PC-3 (cell line): ENCODE results near the gene TMEM143. TPM values are rescaled to one million over a fixed set of nuclear protein-coding genes. Genes with fewer than 3 reads are reported as not detected.
"Not testable (repeated sequence)": the region's sequence is repeated elsewhere in the genome, so short reads cannot be mapped to it uniquely, and the experiment has no call there.

ENCODE experiments used
- ATAC-seq: fragments of 200-7000 bp; cut with Tn5 transposase; 2 replicates; pipeline ENCODE4 v1.9.1; 2020; ENCODE audit warnings: mild to moderate bottlenecking, moderate library complexity
- BruUV-seq: library from RNA; stranded (reverse); fragments of 400-500 nt; replicated peaks from 2 replicates; lab custom pipeline; 2021; lab: Mats Ljungman, UMichigan
- CTCF ChIA-PET: fragments of 300-600 bp; sonication (Branson Sonifier 250); formaldehyde crosslinking; loops from one replicate; lab custom pipeline; 2022; ENCODE audit warnings: antibody characterized with exemption; lab: Charles Lee
- POLR2A ChIA-PET: fragments of 300-600 bp; sonication (Branson Sonifier 250); formaldehyde crosslinking; loops from one replicate; lab custom pipeline; 2022; ENCODE audit warnings: antibody characterized with exemption; ENCODE audit not compliant: unreplicated experiment; lab: Charles Lee
- DNase-seq: peaks from one replicate; pipeline ENCODE4 v3.0.0-alpha.2; 2015
- H2AFZ ChIP-seq: fragments of 300-600 bp; sonication (generic); 2 replicates; pipeline ENCODE4 v1.6.0; 2016; ENCODE audit warnings: antibody characterized with exemption, low read length
- H3F3A ChIP-seq: fragments of 300-600 bp; sonication (generic); one replicate; pipeline ENCODE4 v1.6.0; 2017; ENCODE audit warnings: antibody characterized with exemption, low read length, control low read depth, mild to moderate bottlenecking; ENCODE audit not compliant: unreplicated experiment
- H3K27ac ChIP-seq: fragments of 300-600 bp; sonication (generic); 2 replicates; pipeline ENCODE4 v1.5.1; 2016; ENCODE audit warnings: mild to moderate bottlenecking, low read length
- H3K27me3 ChIP-seq: fragments of 300-600 bp; sonication (generic); 2 replicates; pipeline ENCODE4 v1.6.1; 2016; ENCODE audit warnings: low read length, mixed read lengths
- H3K36me3 ChIP-seq: fragments of 300-600 bp; sonication (generic); 2 replicates; pipeline ENCODE4 v1.6.1; 2016; ENCODE audit warnings: low read depth, mixed run types, low read length, mixed read lengths
- H3K4me1 ChIP-seq: fragments of 300-600 bp; sonication (generic); 2 replicates; pipeline ENCODE4 v1.5.1; 2016; ENCODE audit warnings: low read length; ENCODE audit not compliant: insufficient read depth
- H3K4me2 ChIP-seq: fragments of 300-600 bp; sonication (generic); 2 replicates; pipeline ENCODE4 v1.6.0; 2016; ENCODE audit warnings: low read length
- H3K4me3 ChIP-seq: fragments of 300-600 bp; sonication (generic); 2 replicates; pipeline ENCODE4 v1.5.1; 2016; ENCODE audit warnings: mild to moderate bottlenecking, low read length, mixed read lengths
- H3K79me2 ChIP-seq: fragments of 300-600 bp; sonication (generic); 2 replicates; pipeline ENCODE4 v1.6.1; 2017; ENCODE audit warnings: low read length, mixed read lengths
- H3K9ac ChIP-seq: fragments of 300-600 bp; sonication (generic); 2 replicates; pipeline ENCODE4 v1.6.0; 2016; ENCODE audit warnings: mild to moderate bottlenecking, low read length
- H3K9me2 ChIP-seq: fragments of 300-600 bp; sonication (generic); replicated peaks from 2 replicates; pipeline ENCODE4 v1.6.1; 2016; ENCODE audit warnings: mixed run types, low read length, mixed read lengths
- H3K9me3 ChIP-seq: fragments of 300-600 bp; sonication (generic); 2 replicates; pipeline ENCODE4 v1.6.1; 2016; ENCODE audit warnings: low read length, mixed read lengths
- H4K20me1 ChIP-seq: fragments of 300-600 bp; sonication (generic); 2 replicates; pipeline ENCODE4 v1.6.1; 2016; ENCODE audit warnings: low read length, mixed read lengths
- CTCF ChIP-seq: fragments of 300-600 bp; sonication (generic); conservative IDR thresholded peaks from 2 replicates; pipeline ENCODE4 v1.5.1; 2017; ENCODE audit warnings: antibody characterized with exemption, low read depth, mild to moderate bottlenecking, low read length
- EZH2 ChIP-seq: fragments of 300-600 bp; sonication (generic); IDR thresholded peaks from one replicate; pipeline ENCODE4 v1.6.1; 2017; ENCODE audit warnings: antibody characterized with exemption, mild to moderate bottlenecking, low read length; ENCODE audit not compliant: unreplicated experiment
- EZH2phosphoT487 ChIP-seq: fragments of 300-600 bp; sonication (generic); IDR thresholded peaks from 2 replicates; pipeline ENCODE4 v1.6.1; 2018; ENCODE audit warnings: mild to moderate bottlenecking, antibody characterized with exemption, low read length, borderline replicate concordance
- intact Hi-C: fragments of 100-400 bp; cut with micrococcal nuclease; formaldehyde crosslinking; loops from 2 replicates; pipeline ENCODE4 v1.9.0; 2023
- total RNA-seq: library from RNA; depleted of rRNA; stranded (reverse); fragments of >200 nt; gene quantifications from 2 replicates; pipeline ENCODE4 v1.2.3, GENCODE V29; 2014

Gene TMEM143
- total RNA-seq, 1 experiment from 2014 or later, result 7.1 TPM

DNA sequence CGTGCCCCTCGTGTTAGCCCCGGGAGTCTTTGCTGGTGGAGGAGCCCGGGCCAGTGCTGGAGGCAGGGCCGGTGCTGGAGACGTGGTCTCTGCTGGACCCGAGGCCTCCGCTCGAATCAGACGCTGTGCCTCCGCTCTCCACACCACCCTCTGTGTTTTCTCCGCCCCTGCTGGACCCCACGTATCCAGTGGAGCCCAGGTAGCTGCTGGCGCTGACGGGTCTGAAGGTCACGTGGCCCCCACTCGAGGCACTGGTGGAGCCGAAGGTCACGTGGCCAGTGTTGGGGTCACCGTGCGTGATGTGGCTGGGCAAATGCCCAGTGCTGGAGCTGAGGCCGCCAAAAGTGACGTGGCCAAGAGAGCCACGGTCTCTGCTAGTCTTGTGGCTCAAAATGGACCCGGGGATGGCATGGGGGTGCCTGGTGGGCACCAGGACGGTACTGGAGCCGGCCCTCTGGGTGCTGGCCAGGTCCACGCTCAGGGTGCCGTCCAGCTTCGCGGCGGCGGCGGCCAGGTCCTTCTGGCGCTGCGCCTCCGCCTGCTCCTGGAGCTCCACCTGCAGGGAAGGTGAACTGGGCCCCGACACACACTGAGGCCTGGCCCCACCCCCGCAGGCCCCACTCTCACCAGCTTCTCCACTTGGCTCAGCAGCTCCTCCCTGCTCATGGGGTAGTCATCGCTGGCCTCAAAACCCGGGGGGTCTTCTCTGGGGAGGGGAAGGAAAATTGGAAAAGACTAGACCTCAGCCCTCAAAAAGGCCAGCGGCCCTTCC lies 66.6 kb downstream of the TMEM143 start:
- no peaks in the 10 kb centered on the region for H3K79me2 ChIP-seq
- no peak overlapping the region for H3K27ac ChIP-seq
- no TSS peak for BruUV-seq
- intact Hi-C loops, result no loop called here
- H2AFZ ChIP-seq, result no peak overlapping the region
- ChIA-PET POLR2A (no interaction called here), CTCF (no interaction called here)
- no peaks in the 10 kb centered on the region for H4K20me1 ChIP-seq
- H3K9me2 ChIP-seq, result no peaks in the 10 kb centered on the region
- TF ChIP-seq EZH2phosphoT487 (no peak), CTCF (no peak), EZH2 (no peak)
- H3F3A ChIP-seq, result no peaks in the 10 kb centered on the region
- H3K9ac ChIP-seq, result no peak overlapping the region
- H3K27me3 ChIP-seq, result no peaks in the 10 kb centered on the region
- no peak overlapping the region for H3K4me3 ChIP-seq
- H3K36me3 ChIP-seq, result no peaks in the 10 kb centered on the region
- ATAC-seq, result no peak
- H3K4me2 ChIP-seq, result no peak overlapping the region
- no peak for DNase-seq
- no peaks in the 10 kb centered on the region for H3K9me3 ChIP-seq
- no peaks in the 10 kb centered on the region; the same call in 1 of the 2 replicates for H3K4me1 ChIP-seq

DNA sequence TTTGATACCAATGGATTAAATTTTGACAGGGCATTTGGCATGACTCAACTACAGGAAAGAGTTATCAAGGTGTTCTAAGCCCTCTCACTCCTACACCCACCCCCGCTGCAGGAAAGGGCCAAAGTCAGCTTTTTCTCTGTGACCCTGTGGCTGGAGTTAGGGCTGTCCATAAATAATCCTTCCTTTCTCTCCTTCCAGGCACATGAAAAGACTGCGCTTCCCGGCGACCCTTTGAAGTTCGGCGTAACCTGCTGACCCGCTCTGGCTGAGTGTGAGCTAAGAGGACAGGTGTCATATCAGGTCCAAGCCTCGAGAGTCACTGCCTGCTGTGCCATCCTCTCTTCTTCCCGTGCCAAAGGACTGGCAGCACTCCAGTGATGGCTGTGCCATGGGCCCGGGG lies 68.3 kb downstream of the TMEM143 start:
- intact Hi-C loops, result no loop called here
- Histone ChIP-seq H3K27me3 (no peaks in the 10 kb centered on the region), H3K4me1 (peaks cover 5% of the 10 kb centered on the region), H3K79me2 (no peaks in the 10 kb centered on the region), H3K4me2 (no peak overlapping the region), H3F3A (no peaks in the 10 kb centered on the region), H4K20me1 (no peaks in the 10 kb centered on the region), H3K36me3 (no peaks in the 10 kb centered on the region; the same call in 1 of the 2 replicates), H3K27ac (no peak overlapping the region), H3K9me2 (no peaks in the 10 kb centered on the region), H3K9me3 (no peaks in the 10 kb centered on the region), H3K9ac (no peak overlapping the region), H3K4me3 (no peak overlapping the region), H2AFZ (no peak overlapping the region)
- TF ChIP-seq EZH2phosphoT487 (no peak), EZH2 (no peak), CTCF (no peak)
- DNase-seq (no peak), ATAC-seq (no peak)
- ChIA-PET POLR2A (no interaction called here), CTCF (no interaction called here)
- BruUV-seq, result no TSS peak

DNA sequence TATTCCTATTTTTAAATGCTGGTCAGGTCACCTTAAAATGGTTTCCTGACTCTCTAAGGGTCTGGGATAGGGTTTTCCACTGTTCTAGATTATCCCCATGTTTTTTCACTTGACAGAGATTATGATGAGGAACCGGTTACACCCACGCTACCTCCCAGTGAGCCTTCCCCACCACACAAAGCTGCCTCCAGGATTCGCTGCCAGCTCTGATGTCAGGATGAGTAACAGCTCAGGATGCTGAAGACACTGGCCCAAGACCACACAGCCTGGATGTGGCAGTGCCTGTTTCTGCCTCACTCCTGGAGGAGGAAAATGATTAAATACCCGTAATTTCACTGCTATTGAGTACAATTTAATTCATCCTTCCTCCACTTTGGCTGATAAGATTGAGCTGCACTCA lies 70.9 kb downstream of the TMEM143 start:
- Histone ChIP-seq H3F3A (no peaks in the 10 kb centered on the region), H3K36me3 (no peaks in the 10 kb centered on the region; the same call in 1 of the 2 replicates), H3K9me2 (no peaks in the 10 kb centered on the region), H3K9ac (no peak overlapping the region), H3K4me2 (no peak overlapping the region), H3K4me3 (no peak overlapping the region), H2AFZ (no peak overlapping the region), H3K79me2 (no peaks in the 10 kb centered on the region), H3K4me1 (peaks cover 5% of the 10 kb centered on the region), H3K27ac (no peak overlapping the region), H4K20me1 (no peaks in the 10 kb centered on the region), H3K27me3 (no peaks in the 10 kb centered on the region), H3K9me3 (no peaks in the 10 kb centered on the region)
- TF ChIP-seq EZH2phosphoT487 (no peak), CTCF (no peak), EZH2 (no peak)
- ChIA-PET CTCF (interaction anchor here (0.6 to 1.0 kb wide), 2 partner anchors 40 to 41 kb away, joined by 5 to 6 read pairs; no protein-coding TSS in a partner anchor), POLR2A (no interaction called here)
- intact Hi-C loops, result no loop called here
- peak; percentile 89 for DNase-seq
- BruUV-seq, result no TSS peak
- ATAC-seq, result peak; percentile 87

- CTCF ChIA-PET, result interaction anchor here (0.6 kb wide), 1 partner anchor 23 kb away, joined by 3 read pairs; no protein-coding TSS in a partner anchor
- H3K9ac ChIP-seq, DNase-seq, ATAC-seq, H3K4me3 ChIP-seq, H2AFZ ChIP-seq, H3K79me2 ChIP-seq, H3K4me1 ChIP-seq, H3K9me2 ChIP-seq, H4K20me1 ChIP-seq, H3K9me3 ChIP-seq, H3K27ac ChIP-seq, H3F3A ChIP-seq, H3K36me3 ChIP-seq, POLR2A ChIA-PET, H3K27me3 ChIP-seq, BruUV-seq: not testable (repeated sequence)
- H3K4me2 ChIP-seq, result peak overlapping the region; percentile 90; the same call in 1 of the 2 replicates
- intact Hi-C loops, result loop anchor here (1.0 kb wide), 2 partner anchors 20 to 24 kb away; no protein-coding TSS in a partner anchor
These were observed 72.3 kb downstream of the TMEM143 start for GRCh38 chr19:48291489-48291815.
